Stimulated activated CD4-positive, alpha-beta T cell treated with anti-CD3 and anti-CD28 coated beads, Interleukin-12 subunit alpha, Interleukin-12 subunit beta, amount 100 ng/mL, for 24 hours (primary cell): ENCODE data around the gene CA7.

Experiments
- DNase-seq, 2 experiments: peaks; one replicate each; pipeline ENCODE4 v3.0.0-alpha.2; 2020; ENCODE audit warnings: low read depth in 2 of 2

The CA7 gene

DNA sequence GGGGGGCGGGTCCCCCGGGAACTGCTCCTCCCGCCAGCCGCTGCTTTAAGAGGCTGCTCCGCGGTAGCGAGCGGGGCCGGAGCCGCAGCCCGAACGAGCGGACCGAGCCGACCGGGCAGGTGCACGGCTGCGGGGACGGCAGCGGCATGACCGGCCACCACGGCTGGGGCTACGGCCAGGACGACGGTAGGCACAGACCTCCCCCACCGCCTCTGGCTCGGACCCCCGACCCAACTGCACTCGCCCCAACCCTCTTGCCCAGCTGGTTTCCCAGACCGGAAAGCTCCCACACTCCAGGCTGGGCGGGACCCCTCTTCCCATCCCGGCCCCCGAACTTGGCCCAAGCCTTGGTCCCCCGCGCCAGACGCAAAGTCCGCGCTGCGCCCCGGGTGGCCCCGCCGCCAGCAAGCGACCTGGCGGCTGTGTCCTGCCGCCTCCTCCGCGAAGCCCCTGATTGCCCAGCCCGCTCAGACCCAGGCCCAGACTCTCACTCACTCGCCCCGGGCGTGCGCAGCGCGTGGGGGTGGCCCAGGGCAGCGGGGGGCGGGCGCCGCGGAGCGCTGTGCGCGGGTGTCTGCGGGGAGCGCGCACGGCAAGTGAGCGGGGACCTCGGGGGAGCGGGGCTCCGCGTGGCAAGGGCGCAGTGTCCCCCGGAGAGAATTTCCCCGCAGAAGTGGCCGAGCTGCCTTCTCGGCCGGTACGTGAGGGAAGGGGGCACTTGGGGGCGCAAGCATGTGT is at the start of gene CA7:
Gene CA7, plus strand, starts transcription at position 73 of the 738 bp plus-strand sequence. Its CDS starts 74 bp downstream, at position 147.
- no peak for DNase-seq

DNA sequence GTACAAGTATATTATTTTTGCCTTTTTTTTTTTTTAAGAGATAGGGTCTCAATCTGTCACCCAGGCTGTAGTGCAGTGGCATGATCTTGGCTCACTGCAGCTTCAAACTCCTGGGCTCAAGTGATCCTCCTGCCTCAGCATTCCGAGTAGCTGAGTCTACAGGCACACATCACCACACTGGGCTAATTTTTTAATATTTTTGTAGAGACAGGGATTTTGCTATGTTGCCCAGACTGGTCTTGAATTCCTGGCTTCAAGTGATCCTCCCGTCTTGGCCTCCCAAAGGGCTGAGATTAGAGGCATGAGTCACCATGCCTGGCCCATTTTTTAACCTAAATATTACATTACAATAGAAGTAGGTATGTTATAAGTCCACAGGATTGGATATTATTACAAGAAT is 46.1 kb upstream of the CA7 start:
- DNase-seq, result no peak

DNA sequence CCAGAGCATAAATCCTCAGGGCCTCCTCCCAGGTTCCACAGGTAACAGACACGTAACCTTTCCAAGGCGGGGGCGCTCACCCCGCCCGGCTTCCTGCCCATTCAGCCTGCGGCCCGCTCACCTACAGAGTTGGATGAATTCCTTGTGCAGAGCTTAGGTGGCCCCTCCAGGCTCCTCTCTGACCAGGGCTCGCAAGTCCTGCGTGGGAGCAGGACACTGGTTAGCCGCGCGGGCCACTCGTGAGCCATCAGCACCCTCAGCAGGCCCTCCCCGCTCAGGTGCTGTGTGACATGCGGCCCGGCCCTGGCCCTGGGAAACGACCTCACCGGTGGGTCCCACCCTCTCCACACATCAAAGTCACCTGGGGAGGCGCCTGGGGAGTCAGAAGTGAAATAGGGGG is 43.4 kb upstream of the CA7 start:
- DNase-seq, result no peak

GRCh38 chr16:66801320-66802105 is 42.7 kb upstream of the CA7 start, which contains the start of gene TERB1:
Gene TERB1, minus strand, starts transcription at chr16:66801584. Its CDS starts 4,786 bp downstream, at chr16:66796798.
- DNase-seq, result no peak

DNA sequence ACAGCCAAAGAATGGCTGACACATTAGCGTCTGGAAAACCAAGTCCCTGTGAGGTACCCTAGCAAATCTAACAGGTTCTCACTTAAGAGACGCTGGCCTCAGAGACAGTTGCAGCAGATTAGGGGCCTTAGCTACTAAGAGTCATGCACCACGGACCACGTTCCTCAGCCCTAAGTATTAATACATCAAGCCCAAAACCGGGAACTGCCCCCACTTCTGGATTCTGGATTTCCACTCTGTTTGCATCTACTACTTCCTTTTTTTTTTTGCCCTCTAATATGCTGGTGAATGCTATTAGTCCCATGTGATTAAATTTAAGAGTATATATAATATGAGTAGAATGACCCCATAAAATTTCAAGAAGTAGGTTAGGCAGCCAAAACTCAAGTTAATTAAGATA is 42.1 kb upstream of the CA7 start:
- DNase-seq, result no peak

DNA sequence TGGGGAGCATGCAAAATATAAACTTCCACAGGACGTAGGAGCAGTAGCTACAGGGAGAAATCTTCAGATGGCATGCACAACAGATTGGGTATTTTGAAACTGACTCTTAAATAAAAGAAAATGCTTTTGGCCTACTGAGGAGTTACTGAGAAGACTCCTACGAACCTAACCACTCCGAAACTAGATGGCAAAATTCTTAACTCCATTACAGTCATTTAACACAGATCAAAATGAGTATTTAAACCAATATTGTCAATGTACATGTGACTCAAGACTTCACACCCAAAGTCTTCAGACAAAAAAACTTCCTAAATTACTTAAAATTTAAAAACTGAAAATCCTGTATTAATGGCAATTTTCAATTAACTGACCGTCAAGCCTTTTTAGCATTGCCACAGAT is 34.4 kb upstream of the CA7 start:
- DNase-seq, result no peak

DNA sequence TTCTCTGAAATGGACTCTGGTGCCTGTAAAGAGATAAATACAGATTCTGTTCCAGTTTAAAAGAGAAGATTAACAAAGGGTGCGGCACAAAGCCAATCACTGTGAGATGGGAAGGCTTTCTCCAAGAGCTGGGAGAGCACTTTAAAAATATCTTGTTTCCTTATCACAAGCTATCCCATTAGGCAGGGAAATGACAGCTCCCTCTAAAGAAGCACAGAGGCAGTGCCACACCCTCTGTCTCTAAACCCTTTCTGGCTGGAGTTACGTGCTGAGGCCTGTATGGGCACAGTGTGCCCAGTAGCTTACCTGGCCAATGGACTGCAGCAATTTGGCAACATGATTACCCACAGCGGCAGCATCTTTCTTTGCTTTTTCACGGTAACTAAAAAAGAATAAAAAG is 33.8 kb upstream of the CA7 start:
- no peak for DNase-seq

- DNase-seq, result no peak
Measured at GRCh38 chr16:66811043-66811442, 33.2 kb upstream of the CA7 start.

GRCh38 chr16:66814734-66815133 is 29.5 kb upstream of the CA7 start:
- no peak for DNase-seq

DNA sequence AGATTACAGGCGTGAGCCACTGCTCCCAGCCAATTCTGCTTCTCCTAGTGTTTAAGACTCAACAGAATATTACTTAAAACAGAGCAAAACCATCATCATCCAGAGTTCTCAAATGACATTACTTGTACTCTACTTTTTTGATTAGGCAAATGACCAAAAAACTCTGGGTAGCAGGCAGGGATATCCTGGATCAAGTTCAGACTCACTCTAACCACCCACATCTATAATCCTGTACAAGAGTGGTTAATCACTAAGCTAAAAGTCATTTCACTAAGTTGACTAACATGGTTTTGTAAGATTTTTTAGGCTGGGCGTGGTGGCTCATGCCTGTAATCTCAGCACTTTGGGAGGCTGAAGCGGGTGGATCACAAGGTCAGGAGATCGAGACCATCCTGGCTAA is 20.2 kb upstream of the CA7 start:
- no peak for DNase-seq

DNA sequence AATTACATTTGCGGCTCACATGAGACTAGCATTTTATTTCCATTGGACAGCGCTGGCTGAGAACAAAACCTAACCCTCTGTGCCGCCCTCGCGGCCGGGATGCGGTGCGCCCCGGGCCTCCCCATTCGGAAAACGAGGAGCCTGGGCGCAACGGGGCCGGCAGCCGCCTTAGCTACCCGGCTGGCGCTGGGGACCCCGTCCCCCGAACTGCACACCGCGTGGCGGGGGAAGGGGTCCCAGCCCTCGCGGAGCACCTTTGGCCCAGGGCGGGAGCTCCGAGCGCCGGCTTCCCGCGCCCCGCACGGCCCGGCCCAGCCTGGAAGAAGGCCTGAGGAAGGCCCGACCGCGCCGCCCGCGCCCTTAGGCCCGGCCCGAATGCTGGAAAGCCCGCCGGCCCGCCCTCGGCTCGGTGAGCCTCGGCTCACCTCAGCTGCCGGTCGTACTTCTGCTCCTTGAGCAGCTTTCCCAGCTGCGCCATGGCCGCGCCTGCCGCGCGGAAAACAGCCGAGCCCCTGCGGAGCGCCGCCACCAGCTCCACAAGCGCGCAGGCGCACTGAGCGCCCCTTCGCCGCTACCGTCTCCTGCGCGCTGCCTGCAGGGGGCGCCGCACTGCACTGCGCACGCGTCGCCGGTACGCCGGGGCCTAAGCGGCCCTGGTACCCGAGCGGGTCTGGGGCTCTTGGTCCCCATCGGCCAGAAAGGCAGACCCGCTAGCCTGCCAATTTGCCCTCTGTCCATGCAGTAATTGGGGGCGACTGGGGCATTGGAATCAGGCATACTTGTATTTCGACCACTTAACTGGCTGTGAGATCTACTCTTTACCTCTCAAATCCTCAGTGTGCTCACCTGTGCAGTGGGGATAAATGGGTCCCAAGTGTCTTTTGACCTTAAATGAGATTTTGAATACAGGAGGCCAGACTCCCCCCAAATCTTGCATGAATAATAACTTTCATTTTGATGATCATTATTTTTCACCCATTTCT is 13.5 kb upstream of the CA7 start, which contains the start of gene NAE1:
Gene NAE1, minus strand, starts transcription at position 555 of the 983 bp plus-strand sequence. Its CDS starts 77 bp downstream, at position 478.
- DNase-seq, result peak; percentile 79 to 82

DNA sequence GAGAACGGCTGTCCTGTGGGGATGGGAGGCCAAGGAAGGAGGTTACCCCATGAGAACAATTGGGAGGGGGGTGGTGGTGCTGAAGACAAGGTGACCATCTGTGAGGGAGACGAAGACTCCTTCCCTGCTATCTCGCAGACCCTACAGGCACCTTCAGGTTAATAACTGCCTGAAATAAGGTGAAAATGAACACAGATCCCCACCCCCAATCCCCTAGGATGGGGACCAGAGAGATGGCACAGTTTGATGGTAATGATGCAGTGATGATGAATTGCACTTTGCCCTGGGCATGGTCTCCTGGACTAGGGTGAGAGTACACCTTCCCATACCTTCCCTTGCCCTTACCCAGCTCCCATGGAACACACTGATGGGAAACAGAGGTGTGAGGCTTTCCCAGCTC is 12.0 kb upstream of the CA7 start:
- DNase-seq, result no peak

DNA sequence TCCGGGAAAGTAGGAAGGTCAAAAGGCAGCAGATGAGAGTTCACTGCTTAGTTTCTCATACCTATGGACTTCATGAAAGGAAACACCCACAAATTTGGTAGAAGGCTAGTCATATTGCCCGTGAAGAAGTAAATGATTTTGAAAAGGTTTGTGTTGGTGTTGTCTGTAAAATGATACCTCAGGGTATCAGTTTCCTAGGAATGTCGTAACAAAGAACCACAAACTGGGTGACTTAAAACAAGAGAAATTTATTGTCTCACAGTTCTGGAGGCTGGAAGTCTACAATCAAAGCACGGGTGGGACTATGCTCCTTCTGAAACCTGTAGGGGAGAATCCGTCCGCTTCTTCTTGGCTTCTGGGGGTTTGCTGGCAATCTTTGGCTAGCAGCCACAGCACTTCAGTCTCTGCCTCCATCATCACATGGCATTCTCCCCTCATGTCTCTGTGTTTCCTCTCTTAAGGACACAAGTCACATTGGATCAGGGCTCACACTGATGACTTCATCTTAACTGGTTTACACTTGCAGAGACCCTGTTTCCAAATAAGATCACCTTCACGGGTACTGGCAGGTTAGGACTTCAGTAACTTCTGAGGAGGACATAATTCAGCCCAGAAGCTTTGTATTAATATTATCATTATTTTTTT is 11.4 kb upstream of the CA7 start:
- DNase-seq, result no peak

DNA sequence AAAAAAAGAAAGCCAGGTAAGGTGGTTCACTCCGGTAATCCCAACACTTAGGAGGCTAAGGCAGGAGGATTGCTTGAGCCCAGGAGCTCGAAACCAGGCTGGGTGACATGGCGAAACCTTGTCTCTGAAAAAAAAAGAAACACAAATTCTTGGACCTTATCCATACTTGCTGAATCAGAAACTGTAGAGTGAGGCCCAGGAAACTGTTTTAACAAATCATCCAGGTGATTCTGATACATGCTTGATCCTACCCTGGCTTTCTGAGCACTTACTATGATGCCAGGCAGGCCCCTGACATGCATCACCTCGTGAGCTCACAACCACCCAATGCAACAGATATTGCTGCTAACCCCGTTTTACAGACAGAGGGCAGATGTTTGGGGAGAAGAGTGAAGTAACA is 9.5 kb upstream of the CA7 start:
- DNase-seq, result no peak

DNA sequence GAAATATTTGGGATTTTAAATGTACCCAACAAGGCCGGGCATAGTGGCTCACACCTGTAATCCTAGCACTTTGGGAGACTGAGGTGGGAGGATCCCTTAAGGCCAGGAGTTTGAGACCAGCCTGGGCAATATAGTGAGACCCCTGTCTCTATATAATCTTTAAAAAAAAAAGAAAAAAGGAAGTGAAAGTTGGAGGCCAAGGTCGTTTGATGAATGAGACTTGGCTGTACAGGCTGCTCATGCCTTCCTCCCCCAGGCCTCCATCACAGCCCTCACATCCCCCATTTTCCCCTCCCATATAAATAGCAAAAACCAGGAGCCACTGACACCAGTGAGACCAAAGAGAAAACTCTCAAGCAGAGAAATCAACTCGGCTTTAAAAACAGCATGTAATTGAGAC is 3.3 kb upstream of the CA7 start:
- DNase-seq, result no peak

GRCh38 chr16:66841366-66841765 is 2.8 kb upstream of the CA7 start:
- DNase-seq, result no peak

DNA sequence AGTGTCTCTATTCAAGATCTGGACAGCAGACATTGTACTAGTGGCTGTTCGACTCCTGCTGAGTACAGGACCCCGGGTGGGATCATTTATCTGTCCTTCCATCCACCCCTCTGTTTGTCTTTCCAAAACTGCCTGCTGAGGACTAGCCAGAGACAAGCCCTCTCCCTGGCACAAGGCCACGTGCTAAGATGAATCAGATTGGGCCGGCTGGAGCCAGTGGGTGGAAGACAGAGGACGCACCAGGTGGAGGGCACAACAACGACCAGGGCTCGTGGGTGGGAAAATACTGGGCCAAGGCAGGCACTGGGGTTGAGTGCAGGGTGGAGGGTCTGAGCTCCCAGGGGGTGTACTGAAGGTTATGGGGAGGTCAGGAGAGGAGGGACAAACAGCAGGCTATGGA is 1.4 kb upstream of the CA7 start:
- DNase-seq, result no peak

GRCh38 chr16:66843191-66843590 is 1.0 kb upstream of the CA7 start:
- no peak for DNase-seq

- no peak for DNase-seq
Measured at GRCh38 chr16:66844009-66844341, 239 bp upstream of the CA7 start.

DNA sequence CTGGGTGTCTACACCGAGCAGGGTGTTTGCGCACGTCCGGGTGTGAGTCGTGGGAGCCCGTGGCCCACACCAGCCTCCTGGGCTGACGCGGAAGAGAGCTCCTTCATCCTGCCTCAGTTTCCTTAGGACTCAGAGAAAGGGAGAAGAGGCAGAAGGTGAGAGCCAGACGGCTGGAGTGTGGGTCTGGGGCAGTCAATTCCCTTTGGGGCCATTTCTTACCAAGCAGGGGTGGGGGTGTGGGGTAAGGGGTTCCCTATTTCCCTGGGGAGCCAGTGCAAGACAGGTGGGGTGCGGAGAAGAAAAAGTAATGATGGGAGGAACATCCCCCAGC is 831 bp downstream of the CA7 start:
- no peak for DNase-seq

GRCh38 chr16:66845791-66846221 is 1.6 kb downstream of the CA7 start:
- no peak for DNase-seq

DNA sequence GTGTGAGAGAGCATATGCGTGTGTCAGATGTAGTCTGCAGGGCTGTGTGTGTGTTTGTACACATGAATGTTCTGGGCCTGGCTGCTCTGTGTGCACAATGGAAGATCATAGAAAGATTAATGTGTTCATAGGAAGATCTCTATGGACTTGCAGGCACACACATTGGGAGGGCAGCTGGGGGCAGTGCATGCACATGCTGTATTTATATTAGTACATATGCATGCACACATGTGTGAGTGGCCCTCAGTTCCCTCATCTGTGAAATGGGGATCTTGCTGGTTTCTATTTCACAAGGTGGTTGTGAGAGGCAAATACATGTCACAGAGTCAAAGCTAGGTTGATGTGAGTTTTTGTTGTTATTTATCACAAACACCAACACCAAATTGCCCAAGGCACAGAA is 2.1 kb downstream of the CA7 start:
- DNase-seq, result no peak
